B cell (primary cell): ENCODE data around the gene ZNF135.

ENCODE experiments used
- EZH2 ChIP-seq: IDR thresholded peaks from 2 replicates; pipeline ENCODE4 v1.6.1; 2012; ENCODE audit warnings: borderline replicate concordance, low read depth, mild to moderate bottlenecking, moderate library complexity, low read length; ENCODE audit not compliant: insufficient read depth, poor library complexity, severe bottlenecking
- TF ChIP-seq, protein P1 (sequence below): fragments of 200-600 bp; IDR thresholded peaks from one replicate; pipeline ENCODE4 v1.8.0; 2022; ENCODE audit warnings: antibody characterized with exemption, mild to moderate bottlenecking

DNA sequence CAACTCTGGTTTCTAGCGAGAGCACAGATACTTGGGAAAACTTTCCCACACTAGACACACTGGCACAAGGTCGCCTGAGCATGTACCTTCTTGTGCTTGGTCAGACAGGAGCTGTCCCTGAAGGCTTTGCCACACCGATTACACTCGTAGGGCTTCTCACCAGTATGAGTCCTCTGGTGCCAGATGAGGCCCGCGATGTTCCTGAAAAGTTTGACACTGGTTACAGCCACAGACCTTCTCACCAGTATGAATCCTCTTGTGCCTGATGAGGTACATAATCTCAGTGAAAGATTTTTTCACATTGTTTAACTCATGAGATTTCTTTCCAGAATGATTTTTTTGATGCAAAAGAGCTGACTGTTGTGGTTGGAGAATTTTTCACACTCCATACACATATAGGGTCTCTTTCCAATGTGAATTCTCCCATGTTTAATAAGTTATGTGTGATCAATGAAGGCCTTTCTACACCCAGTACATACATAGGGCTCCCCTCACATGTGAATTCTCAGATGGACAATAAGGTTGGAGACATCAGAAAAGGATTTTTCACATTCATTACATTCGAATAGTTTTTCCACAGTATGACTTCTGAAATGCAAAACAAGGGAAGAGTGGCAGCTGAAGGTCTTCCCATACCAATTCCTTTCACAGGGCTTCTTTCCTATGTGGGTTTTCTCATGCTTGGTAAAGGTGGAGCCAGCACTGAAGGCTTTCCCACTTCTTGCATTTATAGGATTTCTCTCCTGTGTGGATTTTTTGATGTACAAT is 48.9 kb downstream of the ZNF135 start:
- TF ChIP-seq EZH2: no peak
- TF ChIP-seq, protein P1, sequence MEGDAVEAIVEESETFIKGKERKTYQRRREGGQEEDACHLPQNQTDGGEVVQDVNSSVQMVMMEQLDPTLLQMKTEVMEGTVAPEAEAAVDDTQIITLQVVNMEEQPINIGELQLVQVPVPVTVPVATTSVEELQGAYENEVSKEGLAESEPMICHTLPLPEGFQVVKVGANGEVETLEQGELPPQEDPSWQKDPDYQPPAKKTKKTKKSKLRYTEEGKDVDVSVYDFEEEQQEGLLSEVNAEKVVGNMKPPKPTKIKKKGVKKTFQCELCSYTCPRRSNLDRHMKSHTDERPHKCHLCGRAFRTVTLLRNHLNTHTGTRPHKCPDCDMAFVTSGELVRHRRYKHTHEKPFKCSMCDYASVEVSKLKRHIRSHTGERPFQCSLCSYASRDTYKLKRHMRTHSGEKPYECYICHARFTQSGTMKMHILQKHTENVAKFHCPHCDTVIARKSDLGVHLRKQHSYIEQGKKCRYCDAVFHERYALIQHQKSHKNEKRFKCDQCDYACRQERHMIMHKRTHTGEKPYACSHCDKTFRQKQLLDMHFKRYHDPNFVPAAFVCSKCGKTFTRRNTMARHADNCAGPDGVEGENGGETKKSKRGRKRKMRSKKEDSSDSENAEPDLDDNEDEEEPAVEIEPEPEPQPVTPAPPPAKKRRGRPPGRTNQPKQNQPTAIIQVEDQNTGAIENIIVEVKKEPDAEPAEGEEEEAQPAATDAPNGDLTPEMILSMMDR: no peak
